ENCODE data around the gene C1orf74.

DNA sequence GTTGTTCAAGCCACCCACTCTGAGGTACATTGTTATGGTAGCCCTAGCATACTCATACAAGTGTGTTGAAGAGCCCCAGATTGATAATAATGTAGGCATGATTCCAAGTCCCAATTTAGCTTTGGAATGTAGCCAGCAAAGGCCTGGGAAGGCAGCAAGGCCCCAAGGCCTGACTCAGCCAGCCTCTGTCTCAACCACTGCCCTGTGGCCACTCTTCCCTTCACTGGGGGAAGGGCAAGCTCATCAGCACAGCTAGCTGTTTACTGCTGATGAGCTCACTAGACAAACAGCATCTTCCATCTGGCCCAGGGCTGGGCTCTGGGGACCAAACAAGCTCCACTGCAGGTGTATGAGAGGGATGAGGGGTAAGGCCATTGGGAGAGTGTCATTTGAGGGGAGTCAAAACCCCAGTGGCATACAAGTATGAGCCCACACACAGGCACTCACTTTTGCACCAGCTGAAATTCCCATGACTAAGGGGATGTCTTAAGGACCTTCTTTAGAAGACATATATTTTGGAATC, 23.8 kb upstream of the C1orf74 start:
- TF ChIP-seq, protein P1, sequence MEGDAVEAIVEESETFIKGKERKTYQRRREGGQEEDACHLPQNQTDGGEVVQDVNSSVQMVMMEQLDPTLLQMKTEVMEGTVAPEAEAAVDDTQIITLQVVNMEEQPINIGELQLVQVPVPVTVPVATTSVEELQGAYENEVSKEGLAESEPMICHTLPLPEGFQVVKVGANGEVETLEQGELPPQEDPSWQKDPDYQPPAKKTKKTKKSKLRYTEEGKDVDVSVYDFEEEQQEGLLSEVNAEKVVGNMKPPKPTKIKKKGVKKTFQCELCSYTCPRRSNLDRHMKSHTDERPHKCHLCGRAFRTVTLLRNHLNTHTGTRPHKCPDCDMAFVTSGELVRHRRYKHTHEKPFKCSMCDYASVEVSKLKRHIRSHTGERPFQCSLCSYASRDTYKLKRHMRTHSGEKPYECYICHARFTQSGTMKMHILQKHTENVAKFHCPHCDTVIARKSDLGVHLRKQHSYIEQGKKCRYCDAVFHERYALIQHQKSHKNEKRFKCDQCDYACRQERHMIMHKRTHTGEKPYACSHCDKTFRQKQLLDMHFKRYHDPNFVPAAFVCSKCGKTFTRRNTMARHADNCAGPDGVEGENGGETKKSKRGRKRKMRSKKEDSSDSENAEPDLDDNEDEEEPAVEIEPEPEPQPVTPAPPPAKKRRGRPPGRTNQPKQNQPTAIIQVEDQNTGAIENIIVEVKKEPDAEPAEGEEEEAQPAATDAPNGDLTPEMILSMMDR (IDR thresholded peaks at IDR 0.05; ENCODE audit: low read depth, low read length, poor library complexity, severe bottlenecking), result no peak
- TF ChIP-seq EZH2phosphoT487 (IDR thresholded peaks at IDR 0.05; ENCODE audit: borderline replicate concordance, low read length), result no peak
